ENCODE data around the gene ARHGAP4. TPM values are rescaled to one million over a fixed set of nuclear protein-coding genes. Genes with fewer than 3 reads are reported as not detected.

ARHGAP4 gene
- total and polyA plus RNA-seq, 3 donors from 2014 or later = 25.6 to 41.3 (median 34.6) TPM

GRCh38 chrX:153959649-153960048 is 33.6 kb upstream of the ARHGAP4 start:
- no peaks in the 10 kb centered on the region for H3K36me3 ChIP-seq (ENCODE audit: low read depth, missing control alignments)
- 94% methylated on average over 14 of the region's 15 CpGs; no CpG with 5 or more reads in 1 of the 2 donors for WGBS, 2 donors
- TF ChIP-seq CTCF (IDR thresholded peaks at IDR 0.05) = no peak
- TF ChIP-seq POLR2A (IDR thresholded peaks at IDR 0.05) = no peak
- no peak overlapping the region for H3K27ac ChIP-seq
- no peak for DNase-seq
- peaks cover 1% of the 10 kb centered on the region for H3K4me1 ChIP-seq
- H3K27me3 ChIP-seq = no peaks in the 10 kb centered on the region
- H3K9me3 ChIP-seq = no peaks in the 10 kb centered on the region
- H3K4me3 ChIP-seq = no peak overlapping the region
- intact Hi-C loops (cut with DNase I; ENCODE audit: low total_unique reads) = loop anchor here (10.0 kb wide), 1 partner anchor 195 kb away; the partner anchor contains the start of gene PLXNB3

DNA sequence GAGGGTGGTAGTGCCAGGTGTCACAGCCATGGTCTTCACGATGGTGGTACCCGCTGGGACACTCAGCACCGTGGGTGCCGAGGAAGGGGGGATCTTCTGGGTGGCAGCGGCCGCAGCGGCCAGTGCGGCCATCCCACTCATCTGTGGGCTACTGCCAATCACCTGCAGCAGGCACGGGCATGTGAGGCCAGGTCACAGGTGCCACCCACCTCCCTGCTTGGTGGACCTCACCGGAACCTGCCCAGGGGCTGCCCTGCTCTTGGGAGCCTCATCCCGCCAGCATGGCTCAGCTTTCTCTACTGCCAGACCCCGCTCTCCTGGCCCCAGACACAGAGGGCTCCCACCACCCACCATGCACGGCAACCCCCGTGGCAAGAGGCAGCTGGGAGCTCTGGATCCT is 32.5 kb upstream of the ARHGAP4 start:
- Histone ChIP-seq H3K27ac (no peak overlapping the region), H3K27me3 (no peaks in the 10 kb centered on the region), H3K9me3 (no peaks in the 10 kb centered on the region), H3K4me3 (no peak overlapping the region), H3K4me1 (no peaks in the 10 kb centered on the region), H3K36me3 (ENCODE audit: low read depth, missing control alignments) (no peaks in the 10 kb centered on the region)
- TF ChIP-seq POLR2A (IDR thresholded peaks at IDR 0.05) (no peak), CTCF (IDR thresholded peaks at IDR 0.05) (no peak)
- intact Hi-C loops (cut with DNase I; ENCODE audit: low total_unique reads) = loop anchor here (10.0 kb wide), 1 partner anchor 194 kb away; the partner anchor contains the start of gene PLXNB3
- WGBS, 2 donors = 93 to 100% methylated on average over 1 to 3 of the region's 14 CpGs
- DNase-seq = no peak

GRCh38 chrX:153957224-153957623 is 31.2 kb upstream of the ARHGAP4 start:
- Histone ChIP-seq H3K36me3 (ENCODE audit: low read depth, missing control alignments) (no peaks in the 10 kb centered on the region), H3K4me1 (no peaks in the 10 kb centered on the region), H3K4me3 (no peak overlapping the region), H3K27ac (no peak overlapping the region), H3K9me3 (no peaks in the 10 kb centered on the region), H3K27me3 (no peaks in the 10 kb centered on the region)
- WGBS, 2 donors = 88 to 92% methylated on average over 7 to 16 of the region's 17 CpGs
- no peak for DNase-seq
- intact Hi-C loops (cut with DNase I; ENCODE audit: low total_unique reads) = loop anchor here (10.0 kb wide), 1 partner anchor 192 kb away; the partner anchor contains the start of gene PLXNB3
- TF ChIP-seq POLR2A (IDR thresholded peaks at IDR 0.05) = no peak
- no peak for TF ChIP-seq CTCF (IDR thresholded peaks at IDR 0.05)

GRCh38 chrX:153956044-153956907 is 30.2 kb upstream of the ARHGAP4 start:
- TF ChIP-seq POLR2A (IDR thresholded peaks at IDR 0.05) = no peak
- no peak for TF ChIP-seq CTCF (IDR thresholded peaks at IDR 0.05)
- Histone ChIP-seq H3K9me3 (no peaks in the 10 kb centered on the region), H3K36me3 (ENCODE audit: low read depth, missing control alignments) (no peaks in the 10 kb centered on the region), H3K4me3 (no peak overlapping the region), H3K4me1 (no peaks in the 10 kb centered on the region), H3K27ac (no peak overlapping the region), H3K27me3 (no peaks in the 10 kb centered on the region)
- intact Hi-C loops (cut with DNase I; ENCODE audit: low total_unique reads) = loop anchor here (10.0 kb wide), 1 partner anchor 191 kb away; the partner anchor contains the start of gene PLXNB3
- 87 to 89% methylated on average over 3 to 14 of the region's 35 CpGs for WGBS, 2 donors
- DNase-seq = no peak

All from testis (tissue), 3 donors.